IPS DF 19.7 (cell line): ENCODE measurements around the gene RTKN.

Experiments
- DNase-seq: peaks from one replicate; pipeline ENCODE4 v3.0.0-alpha.2; 2013; ENCODE audit warnings: low read depth, low spot score

The RTKN gene

GRCh38 chr2:74417763-74418162 lies 24.0 kb downstream of the RTKN start:
- no peak for DNase-seq

- DNase-seq, result no peak
These were observed 24.5 kb downstream of the RTKN start for GRCh38 chr2:74417197-74417596.

GRCh38 chr2:74416778-74417177 lies 25.0 kb downstream of the RTKN start:
- no peak for DNase-seq

- no peak for DNase-seq
These were observed 25.9 kb downstream of the RTKN start for GRCh38 chr2:74415762-74416395.

- no peak for DNase-seq
These were observed 26.6 kb downstream of the RTKN start for GRCh38 chr2:74414881-74415761.

- DNase-seq, result no peak
These were observed 27.3 kb downstream of the RTKN start for GRCh38 chr2:74414441-74414840.

GRCh38 chr2:74413001-74413698 lies 28.6 kb downstream of the RTKN start:
- no peak for DNase-seq

GRCh38 chr2:74407682-74408081 lies 34.1 kb downstream of the RTKN start:
- no peak for DNase-seq

GRCh38 chr2:74406035-74406434 lies 35.7 kb downstream of the RTKN start:
- no peak for DNase-seq

GRCh38 chr2:74401891-74402290 lies 39.8 kb downstream of the RTKN start:
- DNase-seq, result no peak

- no peak for DNase-seq
These were observed 42.0 kb downstream of the RTKN start for GRCh38 chr2:74399785-74400184.

GRCh38 chr2:74396149-74396548 lies 45.6 kb downstream of the RTKN start:
- DNase-seq, result no peak

- DNase-seq, result no peak
These were observed 48.2 kb downstream of the RTKN start for GRCh38 chr2:74393525-74393924.

- no peak for DNase-seq
These were observed 49.3 kb downstream of the RTKN start for GRCh38 chr2:74392449-74392743.

- peak; percentile 50 for DNase-seq
These were observed 49.9 kb downstream of the RTKN start for GRCh38 chr2:74391580-74392448.

GRCh38 chr2:74391209-74391579 lies 50.5 kb downstream of the RTKN start:
- DNase-seq, result no peak

- DNase-seq, result no peak
These were observed 51.1 kb downstream of the RTKN start for GRCh38 chr2:74390606-74391005.

GRCh38 chr2:74387346-74387745 lies 54.4 kb downstream of the RTKN start:
- no peak for DNase-seq

- no peak for DNase-seq
These were observed 56.3 kb downstream of the RTKN start for GRCh38 chr2:74385396-74385795.

GRCh38 chr2:74384051-74384450 lies 57.7 kb downstream of the RTKN start:
- DNase-seq, result no peak

GRCh38 chr2:74383254-74383653 lies 58.5 kb downstream of the RTKN start:
- no peak for DNase-seq

GRCh38 chr2:74381751-74382150 lies 60.0 kb downstream of the RTKN start:
- DNase-seq, result no peak
